Left renal cortex interstitium (tissue), 4 donors: ENCODE results near the gene SEPTIN12. TPM values are rescaled to one million over a fixed set of nuclear protein-coding genes. Genes with fewer than 3 reads are reported as not detected.

Experiments
- DNase-seq, 4 donors: peaks; one replicate each; pipeline ENCODE4 v3.0.0-alpha.2; 2013; ENCODE audit warnings: low read depth in 4 of 4, low spot score in 2 of 4, missing footprints in 1 of 4
- polyA plus RNA-seq, 4 donors: library from polyadenylated mRNA; unstranded; fragments of 120-200 nt; gene quantifications; one replicate each; pipeline ENCODE4 v1.2.1, GENCODE V29; 2013; ENCODE audit not compliant: insufficient read length in 4 of 4

SEPTIN12 gene
- polyA plus RNA-seq, 4 donors = 0.19 to 0.30 TPM; not detected in 2

- DNase-seq = no peak
Observed at GRCh38 chr16:4803401-4803844, 15.3 kb upstream of the SEPTIN12 start.

GRCh38 chr16:4802659-4803287, 14.6 kb upstream of the SEPTIN12 start:
- DNase-seq = peak; percentile 76 to 86 (median 80)

GRCh38 chr16:4801962-4802658, 14.0 kb upstream of the SEPTIN12 start, which contains the start of gene ROGDI:
ROGDI (minus strand) TSS chr16:4802633; CDS start chr16:4802571, 62 bp downstream.
- peak; percentile 23 to 63 (median 50) for DNase-seq

GRCh38 chr16:4801051-4801961, 13.2 kb upstream of the SEPTIN12 start:
- no peak for DNase-seq

- no peak for DNase-seq
Observed at GRCh38 chr16:4800290-4801041, 12.3 kb upstream of the SEPTIN12 start.

GRCh38 chr16:4799171-4799855, 11.2 kb upstream of the SEPTIN12 start:
- no peak for DNase-seq

- no peak for DNase-seq
Observed at GRCh38 chr16:4798456-4798855, 10.3 kb upstream of the SEPTIN12 start.

- no peak for DNase-seq
Observed at GRCh38 chr16:4797805-4798252, 9.7 kb upstream of the SEPTIN12 start.

GRCh38 chr16:4796982-4797804, 9.0 kb upstream of the SEPTIN12 start:
- no peak for DNase-seq

GRCh38 chr16:4795828-4796572, 7.9 kb upstream of the SEPTIN12 start:
- DNase-seq = no peak

- no peak for DNase-seq
Observed at GRCh38 chr16:4795181-4795827, 7.2 kb upstream of the SEPTIN12 start, which contains the start of gene SMIM22. SMIM22 (plus strand) TSS chr16:4795369; CDS start chr16:4795735, 366 bp downstream.

GRCh38 chr16:4792951-4793513, 4.9 kb upstream of the SEPTIN12 start:
- DNase-seq = no peak

- no peak for DNase-seq
Observed at GRCh38 chr16:4790871-4791270, 2.7 kb upstream of the SEPTIN12 start.

GRCh38 chr16:4790261-4790660, 2.1 kb upstream of the SEPTIN12 start:
- DNase-seq = no peak

- no peak for DNase-seq
Observed at GRCh38 chr16:4788910-4789309, 765 bp upstream of the SEPTIN12 start.

GRCh38 chr16:4788489-4788889, 344 bp upstream of the SEPTIN12 start:
- DNase-seq = no peak

GRCh38 chr16:4787068-4787467, 1.1 kb downstream of the SEPTIN12 start:
- no peak for DNase-seq
